GM19467 (cell line): Measurements from ENCODE around the gene FER.
A peak's percentile ranks its signal among the peaks of the same experiment; 100 is the strongest.
"Not testable (repeated sequence)": the region's sequence is repeated elsewhere in the genome, so short reads cannot be mapped to it uniquely, and the experiment has no call there.

Experiments used
- ATAC-seq: cut with Tn5 transposase; IDR thresholded peaks from one replicate; pipeline ENCODE4 v1.9.1; 2021; ENCODE audit warnings: mild to moderate bottlenecking, moderate library complexity; ENCODE audit not compliant: unreplicated experiment

Gene FER

DNA sequence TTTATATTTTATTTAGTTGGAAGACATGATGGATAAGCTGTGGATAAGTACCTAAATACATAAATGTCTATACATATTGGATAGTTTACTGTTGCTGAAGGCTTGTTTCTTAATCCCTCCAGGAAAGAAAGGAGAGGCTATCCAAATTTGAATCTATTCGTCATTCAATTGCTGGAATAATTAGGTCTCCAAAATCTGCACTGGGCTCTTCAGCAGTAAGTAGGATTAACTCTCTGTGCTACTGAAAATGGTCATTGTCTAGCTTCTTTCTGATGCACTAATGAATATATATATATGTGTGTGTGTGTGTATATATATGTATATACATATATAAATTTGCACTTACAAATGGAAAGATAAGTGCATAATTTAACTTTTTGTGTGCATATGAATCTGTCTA, 198.3 kb downstream of the FER start:
- ATAC-seq = no peak

DNA sequence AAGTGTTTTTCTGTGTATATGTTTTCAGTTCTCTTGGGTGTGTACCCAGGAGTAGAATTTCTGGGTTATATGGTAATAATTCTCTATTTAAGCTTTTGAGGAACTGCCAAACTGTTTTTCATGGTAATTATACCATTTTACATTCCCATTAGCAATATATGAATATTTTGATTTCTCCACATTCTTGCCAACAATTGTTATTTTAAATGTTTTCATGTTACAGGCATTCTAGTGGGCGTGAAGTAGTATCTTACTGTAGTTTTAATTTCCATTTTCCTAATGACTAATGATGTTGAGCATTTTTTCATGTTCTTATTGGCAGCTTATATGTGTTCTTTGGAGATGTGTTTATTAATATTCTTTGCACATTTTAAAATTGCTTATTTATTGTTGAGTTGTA, 199.5 kb downstream of the FER start:
- no peak for ATAC-seq

DNA sequence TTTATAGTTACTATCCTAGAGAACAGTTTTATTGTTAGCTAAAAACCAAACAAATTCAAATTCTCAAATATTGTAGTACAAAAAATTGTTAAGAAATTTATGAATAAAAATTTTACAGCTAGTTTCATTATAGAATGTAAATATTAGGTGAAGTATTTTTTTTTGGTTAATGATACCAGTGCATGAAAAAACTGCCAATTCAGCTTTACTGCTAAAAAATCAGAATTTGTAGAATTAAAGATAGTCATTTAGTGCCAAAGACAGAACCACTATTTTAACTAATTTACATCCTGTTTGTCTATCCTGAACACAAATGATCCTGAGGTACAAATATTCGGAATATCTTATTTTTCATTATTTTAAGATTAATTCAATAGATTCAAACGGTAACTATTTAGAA, 202.6 kb downstream of the FER start:
- ATAC-seq = no peak

DNA sequence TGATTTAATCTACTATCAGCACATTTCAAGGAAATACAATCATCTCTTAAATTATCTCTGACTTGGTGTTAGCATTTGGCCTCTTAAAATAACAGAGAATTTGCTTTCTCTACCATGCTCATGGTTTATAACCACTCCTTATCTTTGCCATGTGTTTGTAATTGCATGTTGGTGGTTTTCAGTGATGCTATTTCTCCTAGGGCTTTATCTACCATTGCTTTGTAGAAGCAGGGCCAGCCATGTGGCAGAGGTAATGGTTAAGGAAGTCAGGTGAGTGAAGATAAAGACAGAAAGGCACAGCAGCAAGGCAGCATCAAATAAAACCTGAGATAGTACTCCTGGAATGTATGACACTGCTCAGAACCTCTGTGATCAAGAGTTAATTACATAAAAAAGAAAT, 206.2 kb downstream of the FER start:
- no peak for ATAC-seq

DNA sequence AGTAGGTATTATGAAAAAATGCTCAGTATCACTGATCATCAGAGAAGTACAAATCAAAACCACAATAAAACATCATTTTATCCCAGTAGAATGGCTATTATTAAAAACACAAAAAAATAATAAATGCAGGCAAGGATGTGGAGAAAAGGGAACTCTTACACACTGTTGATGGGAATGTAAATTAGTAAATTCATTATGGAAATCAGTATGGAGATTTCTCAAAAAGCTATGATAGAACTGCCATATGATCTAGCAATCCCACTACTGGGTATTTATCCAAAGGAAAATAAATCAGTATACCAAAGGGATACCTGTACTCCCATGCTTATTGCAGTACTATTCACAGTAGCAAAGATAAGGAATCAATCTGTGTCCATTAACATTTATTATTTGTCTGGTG, 209.6 kb downstream of the FER start:
- ATAC-seq = no peak

DNA sequence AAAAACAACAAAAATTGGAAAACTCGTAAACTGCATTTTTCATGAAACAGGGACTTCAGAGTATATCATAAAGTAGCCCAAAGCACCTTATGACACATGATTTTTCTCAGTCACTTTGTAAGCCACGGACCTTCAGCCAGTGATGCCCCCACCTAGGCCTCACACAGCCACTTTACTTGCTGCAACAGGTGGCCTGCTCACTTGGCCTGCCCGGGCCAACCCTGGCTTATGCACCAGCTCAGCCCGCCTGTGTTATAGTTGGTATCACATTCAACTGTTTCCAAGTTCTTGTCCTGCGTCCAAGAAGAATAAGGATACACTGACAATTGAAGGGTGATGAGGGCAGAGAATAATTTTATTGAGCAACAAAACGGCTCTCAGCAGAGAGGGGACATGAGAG, 219.2 kb downstream of the FER start:
- no peak for ATAC-seq

DNA sequence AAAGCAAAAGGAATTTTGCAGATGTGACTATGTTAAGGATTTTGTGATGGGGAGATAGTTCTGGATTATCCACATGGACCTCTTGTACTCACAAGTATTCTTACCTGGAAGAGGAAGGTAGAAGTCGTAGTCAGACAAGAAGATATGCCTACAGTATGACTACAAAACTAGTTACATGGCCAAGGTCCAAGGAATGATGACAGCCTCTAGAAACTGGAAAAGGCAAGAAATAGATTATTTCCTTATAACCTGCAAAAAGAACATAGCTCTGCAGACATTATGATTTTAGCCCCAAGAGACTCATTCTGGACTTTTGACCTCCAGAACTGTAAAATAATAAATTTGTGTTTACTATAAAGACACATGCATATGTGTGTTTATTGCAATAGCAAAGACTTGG, 226.9 kb downstream of the FER start:
- no peak for ATAC-seq

DNA sequence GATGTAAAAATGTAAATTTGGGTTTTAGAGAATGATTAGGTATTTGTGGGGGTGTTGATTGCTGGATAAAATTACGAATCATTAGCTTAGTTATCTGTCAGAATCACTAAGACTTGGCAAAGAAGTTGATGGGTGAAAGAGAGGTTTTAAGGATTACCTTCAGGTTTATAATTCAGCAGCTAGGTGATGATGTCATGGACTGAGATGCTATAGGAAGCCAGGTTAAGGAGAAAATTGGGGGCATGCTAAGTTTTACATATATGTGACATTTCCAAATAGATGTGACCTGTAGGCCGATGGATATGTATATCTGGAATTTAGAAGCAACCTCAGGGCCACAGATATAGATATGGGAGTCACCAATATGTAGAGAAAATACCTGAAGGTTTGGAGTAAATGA, 228.0 kb downstream of the FER start:
- no peak for ATAC-seq

DNA sequence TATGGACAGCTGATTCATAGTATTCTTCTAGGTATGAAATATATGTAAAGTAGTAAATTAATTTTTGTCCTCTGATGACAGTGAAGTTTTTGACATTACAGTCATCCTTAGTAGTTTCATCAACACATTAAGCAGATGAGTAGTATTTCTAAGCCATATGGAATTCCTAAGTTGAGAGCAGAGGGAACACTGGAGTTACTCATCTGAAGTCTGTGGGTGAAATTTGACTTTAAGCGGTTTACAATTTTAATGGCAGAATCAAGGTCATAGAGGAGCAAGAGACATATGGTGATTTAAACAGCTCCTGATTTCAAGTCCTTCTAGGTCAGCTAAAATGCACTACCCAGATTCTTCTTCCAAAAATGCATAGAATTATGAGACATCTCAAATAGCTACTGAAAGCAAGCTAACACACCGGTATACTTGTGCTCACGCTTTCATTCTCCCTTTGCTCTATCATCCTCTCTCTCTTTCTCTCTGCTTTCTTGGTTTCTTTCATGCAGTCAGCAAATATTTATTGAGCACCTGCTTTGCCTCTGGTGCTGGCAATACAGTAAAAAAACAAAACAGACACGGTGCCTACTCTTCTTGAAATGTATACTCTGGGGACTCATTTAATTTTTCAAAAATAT, 235.9 kb downstream of the FER start:
- no peak for ATAC-seq

DNA sequence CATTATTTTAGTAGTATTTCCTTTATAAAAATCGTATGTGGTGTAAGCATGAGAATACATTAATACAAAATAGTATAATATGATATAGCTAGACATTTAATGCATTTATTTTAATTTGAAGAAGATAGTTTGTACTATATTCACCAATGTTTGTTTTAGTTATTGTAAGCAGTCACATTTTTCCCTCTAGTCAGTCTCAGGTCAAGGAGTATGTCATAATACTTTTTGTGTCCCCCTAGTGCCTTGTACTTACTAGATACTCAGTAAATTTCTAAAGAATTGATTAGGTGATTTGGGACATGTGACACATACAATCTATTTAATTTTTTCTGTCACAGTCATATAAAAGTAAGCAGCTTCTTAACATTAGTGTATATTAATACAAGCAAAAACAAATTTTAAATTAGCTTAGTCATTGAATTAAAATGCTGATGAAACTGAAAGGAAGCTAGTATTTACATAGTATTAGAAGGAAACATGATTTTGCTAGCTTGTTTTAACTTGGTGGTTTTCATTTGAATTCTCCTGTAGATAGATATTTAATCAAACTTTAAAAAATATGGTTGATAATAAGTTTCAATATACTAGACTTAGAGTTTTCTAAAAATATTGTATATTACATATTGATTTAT, 242.2 kb downstream of the FER start:
- no peak for ATAC-seq

DNA sequence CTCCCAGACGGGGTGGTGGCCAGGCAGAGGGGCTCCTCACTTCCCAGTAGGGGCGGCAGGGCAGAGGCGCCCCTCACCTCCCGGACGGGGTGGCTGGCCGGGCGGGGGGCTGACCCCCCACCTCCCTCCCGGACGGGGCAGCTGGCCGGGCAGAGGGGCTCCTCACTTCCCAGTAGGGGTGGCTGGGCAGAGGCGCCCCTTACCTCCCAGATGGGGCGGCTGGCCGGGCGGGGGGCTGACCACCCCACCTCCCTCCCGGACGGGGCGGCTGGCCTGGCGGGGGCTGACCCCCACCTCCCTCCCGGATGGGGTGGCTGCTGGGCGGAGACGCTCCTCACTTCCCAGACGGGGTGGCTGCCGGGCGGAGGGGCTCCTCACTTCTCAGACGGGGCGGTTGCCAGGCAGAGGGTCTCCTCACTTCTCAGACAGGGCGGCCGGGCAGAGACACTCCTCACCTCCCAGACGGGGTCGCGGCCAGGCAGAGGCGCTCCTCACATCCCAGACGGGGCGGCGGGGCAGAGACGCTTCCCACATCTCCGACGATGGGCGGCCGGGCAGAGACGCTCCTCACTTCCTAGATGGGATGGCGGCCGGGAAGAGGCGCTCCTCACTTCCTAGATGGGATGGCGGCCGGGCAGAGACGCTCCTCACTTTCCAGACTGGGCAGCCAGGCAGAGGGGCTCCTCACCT, 244.8 kb downstream of the FER start:
- ATAC-seq = not testable (repeated sequence)

DNA sequence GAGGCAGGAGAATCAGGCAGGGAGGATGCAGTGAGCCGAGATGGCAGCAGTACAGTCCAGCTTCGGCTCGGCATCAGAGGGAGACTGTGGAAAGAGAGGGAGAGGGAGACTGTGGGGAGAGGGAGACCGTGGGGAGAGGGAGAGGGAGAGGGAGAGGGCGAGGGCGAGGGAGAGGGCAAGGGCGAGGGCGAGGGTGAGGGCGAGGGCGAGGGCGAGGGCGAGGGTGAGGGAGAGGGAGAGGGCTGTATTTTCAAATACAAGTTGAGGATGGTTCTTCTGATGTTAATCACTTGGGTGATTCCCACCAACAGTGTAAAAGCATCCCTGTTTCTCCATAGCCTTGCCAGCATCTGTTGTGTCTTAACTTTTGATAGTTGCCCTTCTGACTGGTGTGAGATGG, 245.7 kb downstream of the FER start:
- not testable (repeated sequence) for ATAC-seq

DNA sequence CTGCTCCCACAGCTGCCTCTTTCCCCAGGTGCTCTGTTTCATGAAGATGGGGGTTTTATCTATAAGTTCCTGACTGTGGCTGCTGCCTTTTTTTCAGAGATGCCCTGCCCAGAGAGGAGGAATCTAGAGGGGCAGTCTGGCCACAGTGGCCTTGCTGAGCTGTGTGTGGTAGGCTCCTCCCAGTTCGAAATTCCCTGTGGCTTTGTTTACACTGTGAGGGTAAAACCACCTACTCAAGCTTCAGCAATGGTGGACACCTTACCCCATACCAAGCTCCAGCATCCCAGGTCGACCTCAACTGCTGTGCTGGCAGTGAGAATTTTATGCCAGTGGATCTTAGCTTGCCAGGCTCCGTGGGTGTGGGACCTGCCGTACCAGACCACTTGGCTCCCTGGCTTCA, 250.0 kb downstream of the FER start:
- ATAC-seq = no peak

DNA sequence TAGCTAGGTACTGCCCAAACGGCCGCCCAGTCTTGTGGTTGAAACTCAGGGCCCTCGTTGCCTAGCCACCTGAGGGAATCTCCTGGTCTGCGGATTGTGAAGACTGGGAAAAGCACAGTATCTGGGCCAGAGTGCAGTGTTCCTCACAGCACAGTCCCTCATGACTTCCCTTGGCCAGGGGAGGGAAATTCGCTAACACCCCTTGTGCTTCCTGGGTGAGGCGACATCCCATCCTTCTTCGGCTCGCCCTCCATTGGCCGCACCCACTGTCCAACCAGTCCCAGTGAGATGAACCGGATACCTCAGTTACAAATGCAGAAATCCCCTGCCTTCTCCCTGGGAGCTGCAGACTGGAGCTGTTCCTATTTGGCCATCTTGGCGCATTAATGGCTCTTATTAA, 250.5 kb downstream of the FER start:
- no peak for ATAC-seq

DNA sequence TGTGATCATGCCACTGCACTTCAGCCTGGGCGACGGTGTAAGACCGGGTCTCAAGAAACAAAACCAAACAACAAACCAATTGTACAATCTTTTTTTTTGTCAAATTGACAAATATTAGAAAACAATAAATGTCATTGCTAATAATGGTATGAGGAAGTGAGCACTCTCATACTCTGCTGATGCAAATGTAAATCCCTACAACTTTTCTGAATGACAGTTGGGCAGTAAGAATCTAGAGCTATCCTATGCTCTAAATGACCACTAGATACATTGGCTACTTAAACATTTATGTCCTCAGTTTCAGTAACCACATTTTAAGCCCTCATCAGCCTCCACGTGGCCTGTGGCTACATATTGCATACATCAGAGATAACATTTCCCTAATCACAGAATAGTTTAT, 256.2 kb downstream of the FER start:
- ATAC-seq = no peak

DNA sequence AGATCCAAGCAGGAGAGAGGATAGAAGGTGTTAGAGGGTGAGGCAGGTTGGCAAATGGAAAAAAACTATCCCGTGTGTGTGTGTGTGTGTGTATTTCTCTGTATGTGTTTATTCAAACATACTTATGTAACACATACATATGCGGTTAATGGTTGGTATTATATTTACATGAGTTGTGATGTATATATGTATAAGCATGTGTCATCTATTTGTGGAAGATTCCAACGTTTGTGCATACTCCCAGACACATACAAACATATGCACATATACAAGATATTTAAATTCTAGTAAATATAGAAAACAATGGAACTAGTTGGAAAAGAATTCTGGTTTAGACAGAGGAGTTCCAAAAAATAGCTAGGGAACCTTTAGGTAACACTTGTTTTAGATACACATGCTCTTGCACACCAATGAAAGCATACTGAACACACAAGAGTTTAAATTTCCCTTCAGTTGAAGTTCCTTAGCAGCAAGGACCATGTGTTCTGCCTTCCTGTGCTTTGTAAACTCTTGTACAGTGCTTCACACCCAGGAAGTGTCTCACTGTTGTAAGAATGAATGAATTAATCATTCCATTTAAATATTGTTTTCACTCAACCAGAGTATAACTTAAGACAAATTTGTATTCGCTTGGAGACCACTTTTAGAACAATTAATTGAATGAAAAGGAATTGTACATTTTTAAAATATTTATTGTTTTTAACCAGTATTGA, 257.8 kb downstream of the FER start:
- no peak for ATAC-seq

DNA sequence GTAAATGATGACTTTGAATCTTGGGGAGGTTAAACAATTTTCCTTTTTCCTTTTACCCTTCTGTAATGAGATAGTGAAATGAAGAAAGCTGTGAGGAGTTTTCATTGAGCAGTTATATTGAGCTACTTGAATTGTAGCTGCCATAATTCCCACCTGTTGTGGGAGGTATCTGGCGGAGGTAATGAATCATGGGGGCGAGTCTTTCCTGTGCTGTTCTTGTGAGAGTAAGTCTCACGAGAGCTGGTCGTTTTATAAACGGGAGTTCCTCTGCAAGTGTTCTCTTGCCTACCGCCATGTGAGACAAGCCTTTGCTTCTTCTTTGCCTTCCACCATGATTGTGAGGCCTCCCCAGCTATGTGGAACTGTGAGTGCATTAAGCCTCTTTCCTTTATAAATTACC, 258.4 kb downstream of the FER start:
- no peak for ATAC-seq

DNA sequence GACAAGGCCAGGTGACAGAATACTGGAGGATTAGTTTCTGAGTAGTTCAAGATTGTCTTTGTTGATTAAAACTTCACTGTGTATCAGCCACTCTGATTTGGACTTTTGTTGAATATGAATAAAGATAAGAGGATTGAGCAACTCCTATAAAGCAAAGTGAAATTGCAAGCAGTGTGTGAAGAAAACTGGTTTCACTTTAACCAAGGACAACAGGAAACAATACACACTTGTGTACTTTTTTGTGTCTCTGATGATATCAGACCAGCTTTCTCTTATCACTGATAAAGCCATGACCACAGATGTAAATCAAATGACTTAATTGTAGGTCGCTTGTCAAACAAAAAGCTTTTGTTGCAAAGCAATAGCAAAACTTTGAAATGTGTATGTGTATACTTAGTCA, 268.6 kb downstream of the FER start:
- peak; percentile 74 for ATAC-seq

DNA sequence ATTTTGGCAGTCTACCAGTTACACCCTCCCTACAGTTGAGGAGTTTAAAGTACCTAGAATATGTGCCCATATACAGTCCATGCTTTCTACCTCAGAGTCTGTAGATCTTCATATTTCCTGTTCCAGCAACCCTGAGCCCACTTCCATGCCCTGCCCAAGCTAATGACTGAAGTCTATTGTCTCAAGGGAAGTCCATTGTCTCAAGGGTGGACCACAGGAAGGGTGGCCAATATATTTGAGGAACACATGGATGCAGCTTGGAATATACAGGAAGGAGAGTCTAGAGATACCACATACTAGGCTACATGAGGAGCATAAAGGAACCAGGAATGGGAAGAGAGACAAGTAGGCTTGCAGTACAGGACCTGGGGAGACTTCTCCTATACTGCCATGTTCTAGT, 274.4 kb downstream of the FER start:
- ATAC-seq = no peak

DNA sequence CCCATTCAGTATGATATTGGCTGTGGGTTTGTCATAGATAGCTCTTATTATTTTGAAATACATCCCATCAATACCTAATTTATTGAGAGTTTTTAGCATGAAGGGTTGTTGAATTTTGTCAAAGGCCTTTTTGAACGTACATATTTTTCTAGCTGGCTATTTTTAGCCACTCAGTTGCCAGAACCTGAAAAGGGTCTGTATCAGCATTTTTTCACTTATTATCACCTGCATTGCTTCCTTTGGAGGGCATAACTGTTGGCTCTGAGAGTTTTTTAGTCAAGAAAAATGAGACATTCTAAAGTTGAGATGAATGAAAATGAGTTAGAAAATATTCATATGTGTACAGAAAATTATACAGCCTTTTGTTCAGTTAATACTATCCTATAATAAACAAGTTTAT, 278.0 kb downstream of the FER start:
- not testable (repeated sequence) for ATAC-seq

DNA sequence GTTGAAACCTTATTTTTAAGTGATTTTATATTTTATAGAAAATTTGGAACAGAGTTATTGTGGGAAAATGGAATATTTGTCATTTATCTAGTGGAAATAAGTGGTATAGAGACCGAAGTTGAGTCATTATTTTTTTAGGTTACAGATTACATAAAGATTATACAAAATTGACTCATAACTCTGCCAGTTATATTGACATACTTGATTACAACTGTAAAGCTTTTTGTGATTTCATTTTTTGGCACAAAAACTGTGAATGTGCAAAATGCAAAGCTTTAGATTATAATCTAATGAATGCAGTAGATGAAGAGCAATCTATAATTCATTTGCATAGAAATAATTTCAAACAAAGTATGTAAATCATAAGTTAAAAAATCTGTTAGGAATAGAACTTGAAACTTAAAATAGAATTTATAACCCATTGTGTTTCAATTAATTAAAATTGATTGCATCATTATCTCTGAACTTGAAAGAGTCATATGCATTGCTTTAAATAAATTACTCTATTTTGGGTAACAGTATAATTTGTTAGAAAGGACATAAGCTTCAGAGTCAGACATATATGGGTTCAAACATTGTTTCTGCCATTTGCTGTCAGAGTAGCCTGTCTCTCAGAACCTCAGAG, 280.4 kb downstream of the FER start:
- no peak for ATAC-seq
